Uterus (tissue), 2 donors: Measurements from ENCODE around the gene VKORC1.

Experiments
- CTCF ChIP-seq, 4 experiments: fragments of 200-600 bp in 2 of 4; fragments of 450-650 bp in 2 of 4; sonication (generic) in 2 of 4; IDR thresholded peaks; one replicate each; pipeline ENCODE4 v1.5.1; 2016 to 2019; ENCODE audit warnings: antibody characterized with exemption in 4 of 4, mild to moderate bottlenecking in 2 of 4, moderate library complexity in 1 of 4
- POLR2A ChIP-seq, 2 donors: fragments of 450-650 bp; IDR thresholded peaks; one replicate each; pipeline ENCODE4 v1.6.1; 2016; ENCODE audit warnings: antibody characterized with exemption in 2 of 2, mild to moderate bottlenecking in 1 of 2, moderate library complexity in 1 of 2

- TF ChIP-seq CTCF (IDR thresholded peaks at IDR 0.05) (no peak), POLR2A (IDR thresholded peaks at IDR 0.05) (no peak)
Observed at GRCh38 chr16:31086629-31086906, 8.0 kb downstream of the VKORC1 start.
